Measurements from ENCODE around the gene PPM1B. TPM values are rescaled to one million over a fixed set of nuclear protein-coding genes. Genes with fewer than 3 reads are reported as not detected.

Gene PPM1B
- total and polyA plus RNA-seq, 2 of the 8 experiments (the other 6 are each of a cell fraction or from before 2014, with no cell fraction given) = 43.6 to 126 TPM

GRCh38 chr2:44169155-44169898, 652 bp downstream of the PPM1B start:
- Histone ChIP-seq H3K56ac (replicated peaks; ENCODE audit: insufficient read length, low read depth, low read length) (peak overlapping the region; percentile 80), H3K4ac (replicated peaks; ENCODE audit: insufficient read length, low read depth, low read length) (peak overlapping the region; percentile 10), H2BK120ac (replicated peaks; ENCODE audit: low read depth, low read length) (no peak overlapping the region), H4K91ac (replicated peaks; ENCODE audit: insufficient read length, low read length) (peak overlapping the region; percentile 61), H3K9ac (replicated peaks in 1 of 4; ENCODE audit: extremely low read depth in 1 of 4, low read depth in 3 of 4, low read length in 3 of 4) (peak overlapping the region; percentile 78 to 97 (median 90)), H2BK20ac (ENCODE audit: low read length) (0 out of 2 replicates have a peak overlapping the region, but pooled peaks have one; percentile 15), H2BK12ac (ENCODE audit: low read depth, low read length) (no peak overlapping the region; the same call in 1 of the 2 replicates), H3K79me2 (ENCODE audit: control insufficient read depth in 1 of 2, insufficient read depth in 2 of 2, low read length in 2 of 2) (peaks cover 44 to 56% of the 10 kb centered on the region in 2 experiments), H3K4me2 (ENCODE audit: insufficient read depth in 1 of 2, low read depth in 2 of 2, low read length in 2 of 2) (peak overlapping the region; percentile 79 to 84), H3K4me1 (replicated peaks in 1 of 4; ENCODE audit: control insufficient read depth in 3 of 4, insufficient read depth in 4 of 4, low read length in 3 of 4) (peaks cover 0 to 5% (median 3%) of the 10 kb centered on the region in 4 experiments; a peak in 5 of 7 replicates), H3K27me3 (replicated peaks in 1 of 4; ENCODE audit: control insufficient read depth in 3 of 4, extremely low read depth in 1 of 4, insufficient read depth in 3 of 4, low read length in 3 of 4) (no peaks in the 10 kb centered on the region), H3K18ac (ENCODE audit: extremely low read depth, low read length) (peak overlapping the region; percentile 35), H2BK15ac (ENCODE audit: low read length) (no peak overlapping the region), H2AFZ (ENCODE audit: low read length) (no peak overlapping the region), H3K4me3 (ENCODE audit: extremely low read depth in 1 of 4, insufficient read depth in 2 of 4, low read depth in 3 of 4, low read length in 4 of 4) (peak overlapping the region; percentile 96 to 100 (median 98)), H4K8ac (ENCODE audit: extremely low read depth, insufficient read depth, low read length) (peak overlapping the region; percentile 95; the same call in 1 of the 2 replicates), H2AK5ac (ENCODE audit: low read depth, low read length) (0 out of 2 replicates have a peak overlapping the region, but pooled peaks have one; percentile 33), H3K23me2 (ENCODE audit: low read depth, low read length) (peaks cover 6% of the 10 kb centered on the region), H4K5ac (ENCODE audit: insufficient read length, low read depth, low read length) (peak overlapping the region; percentile 80), H4K20me1 (replicated peaks in 1 of 2; ENCODE audit: control insufficient read depth in 1 of 2, insufficient read depth in 2 of 2, low read length in 2 of 2) (peaks cover 8 to 10% of the 10 kb centered on the region in 2 experiments), H3K23ac (ENCODE audit: insufficient read length) (no peak overlapping the region), H3K27ac (ENCODE audit: low read depth, low read length) (peak overlapping the region; percentile 80; the same call in 1 of the 2 replicates), H3K9me3 (ENCODE audit: insufficient read depth in 2 of 2, low read depth in 1 of 2, low read length in 1 of 2) (peaks cover 3 to 10% of the 10 kb centered on the region in 2 experiments), H3K36me3 (ENCODE audit: control insufficient read depth in 2 of 4, insufficient read depth in 4 of 4, low read length in 3 of 4) (peaks cover 0 to 3% (median 0%) of the 10 kb centered on the region in 4 experiments; a peak in 1 of 8 replicates), H3K14ac (ENCODE audit: insufficient read length) (no peak overlapping the region), H2BK5ac (ENCODE audit: low read depth, low read length) (peak overlapping the region; percentile 88), H3K79me1 (ENCODE audit: low read depth, low read length) (no peaks in the 10 kb centered on the region)
- ChIA-PET CTCF (ENCODE audit: partially characterized antibody) (no interaction called here), POLR2A (ENCODE audit: partially characterized antibody) (interaction anchor here (1.0 to 6.6 kb wide), 8 partner anchors 11 to 81 kb away, joined by 3 to 53 read pairs (median 6); no protein-coding TSS in a partner anchor)
- peak in 1 of 2 experiments; percentile 66 for DNase-seq (ENCODE audit: low read depth in 1 of 2, low spot score in 2 of 2)
- WGBS, 2 experiments (ENCODE audit: extremely low coverage in 1 of 2, insufficient coverage in 1 of 2, insufficient read length in 1 of 2, insufficient replicate concordance in 2 of 2, low coverage in 1 of 2, low lambda C conversion rate in 2 of 2, missing lambda C conversion rate in 1 of 2) = 2% methylated on average over 35 of the region's 54 CpGs; no CpG with 5 or more reads in 1 of the 2 experiments
- no peak for FAIRE-seq
- no peak for TF ChIP-seq JUN (IDR thresholded peaks at IDR 0.05; ENCODE audit: low read depth, low read length)
- no peak for TF ChIP-seq TCF12 (IDR thresholded peaks at IDR 0.05; ENCODE audit: low read depth, low read length)
- no peak for TF ChIP-seq TEAD4 (IDR thresholded peaks at IDR 0.05; ENCODE audit: low read depth, low read length)
- peak; percentile 7 for TF ChIP-seq PHF8 (conservative IDR thresholded peaks at IDR 0.05; ENCODE audit: low read depth, low read length)
- TF ChIP-seq RFX5 (IDR thresholded peaks at IDR 0.05; ENCODE audit: borderline replicate concordance, low read depth, low read length) = no peak
- no peak for TF ChIP-seq ATF2 (IDR thresholded peaks at IDR 0.05; ENCODE audit: low read length)
- TF ChIP-seq TAF1 (IDR thresholded peaks at IDR 0.05; ENCODE audit: low read depth, low read length) = 0 out of 2 replicates have a peak, but pooled peaks have one; percentile 36
- TF ChIP-seq, protein P1, sequence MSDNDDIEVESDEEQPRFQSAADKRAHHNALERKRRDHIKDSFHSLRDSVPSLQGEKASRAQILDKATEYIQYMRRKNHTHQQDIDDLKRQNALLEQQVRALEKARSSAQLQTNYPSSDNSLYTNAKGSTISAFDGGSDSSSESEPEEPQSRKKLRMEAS (IDR thresholded peaks at IDR 0.05) = no peak
- peak; percentile 26 for TF ChIP-seq KDM4A (IDR thresholded peaks at IDR 0.05; ENCODE audit: low read depth, low read length, severe bottlenecking)
